ENCODE data around the gene ARHGAP20. TPM values are rescaled to one million over a fixed set of nuclear protein-coding genes. Genes with fewer than 3 reads are reported as not detected.

Gene ARHGAP20
- total RNA-seq, 1 experiment from 2014 or later, result 0.04 TPM

DNA sequence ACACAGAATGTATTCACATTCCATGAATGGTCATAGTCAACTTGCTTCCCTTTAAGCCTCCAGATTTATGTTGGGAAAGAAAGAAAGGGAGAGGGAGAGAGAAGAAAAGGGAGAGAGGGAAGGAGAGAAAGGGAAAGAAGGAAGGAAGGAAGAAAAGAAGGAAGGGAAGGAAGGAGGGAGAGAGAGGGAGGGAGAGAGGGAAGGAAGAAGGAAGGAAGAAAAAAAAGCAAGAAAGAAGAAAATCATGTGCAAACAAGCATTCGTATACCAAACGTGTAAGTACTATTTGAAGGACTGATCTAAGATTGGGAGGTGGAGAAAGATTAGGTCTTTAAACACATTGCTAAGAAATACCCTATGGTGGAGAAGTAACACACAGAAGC lies 23.9 kb upstream of the ARHGAP20 start:
- DNase-seq, result no peak
- Mint-ChIP-seq H3K36me3 (ENCODE audit: insufficient read depth in 1 of 3, low read depth in 3 of 3) (no peaks in the 10 kb centered on the region), H3K4me3 (no peak overlapping the region), H3K4me1 (no peaks in the 10 kb centered on the region), H3K9me3 (no peaks in the 10 kb centered on the region), H3K27me3 (ENCODE audit: low read depth) (peaks cover 2% of the 10 kb centered on the region; the same call in 1 of the 2 replicates), H3K27ac (no peak overlapping the region)
- H4K20me1 ChIP-seq (ENCODE audit: control insufficient read depth, insufficient read depth, insufficient read length), result no peaks in the 10 kb centered on the region
- no peak overlapping the region for H3K23ac ChIP-seq (ENCODE audit: insufficient read length, low read depth, low read length)
- H3K23me2 ChIP-seq (ENCODE audit: insufficient read length, low read depth, low read length, poor library complexity, severe bottlenecking), result no peaks in the 10 kb centered on the region
- H2BK20ac ChIP-seq (ENCODE audit: low read depth, low read length, poor library complexity, severe bottlenecking), result no peak overlapping the region
- no peaks in the 10 kb centered on the region for H3K4me1 ChIP-seq (ENCODE audit: insufficient read depth, low read length)
- H2AFZ ChIP-seq (ENCODE audit: low read length), result no peak overlapping the region
- H3T11ph ChIP-seq (ENCODE audit: low read length), result no peak overlapping the region
- H4K91ac ChIP-seq (ENCODE audit: insufficient read length, low read depth, low read length), result no peak overlapping the region
- TF ChIP-seq, protein P1, sequence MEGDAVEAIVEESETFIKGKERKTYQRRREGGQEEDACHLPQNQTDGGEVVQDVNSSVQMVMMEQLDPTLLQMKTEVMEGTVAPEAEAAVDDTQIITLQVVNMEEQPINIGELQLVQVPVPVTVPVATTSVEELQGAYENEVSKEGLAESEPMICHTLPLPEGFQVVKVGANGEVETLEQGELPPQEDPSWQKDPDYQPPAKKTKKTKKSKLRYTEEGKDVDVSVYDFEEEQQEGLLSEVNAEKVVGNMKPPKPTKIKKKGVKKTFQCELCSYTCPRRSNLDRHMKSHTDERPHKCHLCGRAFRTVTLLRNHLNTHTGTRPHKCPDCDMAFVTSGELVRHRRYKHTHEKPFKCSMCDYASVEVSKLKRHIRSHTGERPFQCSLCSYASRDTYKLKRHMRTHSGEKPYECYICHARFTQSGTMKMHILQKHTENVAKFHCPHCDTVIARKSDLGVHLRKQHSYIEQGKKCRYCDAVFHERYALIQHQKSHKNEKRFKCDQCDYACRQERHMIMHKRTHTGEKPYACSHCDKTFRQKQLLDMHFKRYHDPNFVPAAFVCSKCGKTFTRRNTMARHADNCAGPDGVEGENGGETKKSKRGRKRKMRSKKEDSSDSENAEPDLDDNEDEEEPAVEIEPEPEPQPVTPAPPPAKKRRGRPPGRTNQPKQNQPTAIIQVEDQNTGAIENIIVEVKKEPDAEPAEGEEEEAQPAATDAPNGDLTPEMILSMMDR (conservative IDR thresholded peaks at IDR 0.05), result no peak
- H2BK15ac ChIP-seq (ENCODE audit: low read depth, low read length), result no peak overlapping the region
- no peak overlapping the region for H3K56ac ChIP-seq (ENCODE audit: insufficient read length, low read depth, low read length)
- H4K5ac ChIP-seq (ENCODE audit: insufficient read length, low read depth, low read length), result no peak overlapping the region
- no peak overlapping the region for H2BK5ac ChIP-seq (ENCODE audit: insufficient read length, low read length)
- H3K79me1 ChIP-seq (ENCODE audit: insufficient read depth, low read depth, low read length, poor library complexity, severe bottlenecking), result no peaks in the 10 kb centered on the region
- H4K8ac ChIP-seq (replicated peaks; ENCODE audit: insufficient read length, low read depth, low read length), result no peak overlapping the region
- H2BK12ac ChIP-seq (ENCODE audit: insufficient read length, low read depth, low read length), result no peak overlapping the region
- no peaks in the 10 kb centered on the region for H3K27me3 ChIP-seq (ENCODE audit: insufficient read depth, low read length)
- no peak overlapping the region for H3K4me2 ChIP-seq (ENCODE audit: insufficient read depth, insufficient read length, low read length)
- no peak overlapping the region for H3K27ac ChIP-seq (ENCODE audit: insufficient read length, low read depth, low read length)
- H3K79me2 ChIP-seq (ENCODE audit: insufficient read depth, low read length), result no peaks in the 10 kb centered on the region
- H2BK120ac ChIP-seq (ENCODE audit: low read depth, low read length, poor library complexity, severe bottlenecking), result no peak overlapping the region
- no peak overlapping the region for H3K14ac ChIP-seq (ENCODE audit: insufficient read depth, low read length)
- no peak overlapping the region for H3K4ac ChIP-seq (ENCODE audit: low read depth, low read length)
- H2AK5ac ChIP-seq (ENCODE audit: insufficient read length, low read length), result no peak overlapping the region
- H3K9ac ChIP-seq (ENCODE audit: extremely low read depth, insufficient read length, low read length), result no peak overlapping the region
- no peaks in the 10 kb centered on the region for H3K9me3 ChIP-seq (ENCODE audit: control insufficient read depth, low read depth, low read length)
- no CpG with 5 or more reads among the region's 2 CpGs for WGBS (ENCODE audit: extremely low coverage, insufficient read length, low lambda C conversion rate)
- H3K18ac ChIP-seq (ENCODE audit: insufficient read length, low read depth, low read length), result no peak overlapping the region

Data from H9 (cell line).